IPS-18c (cell line): ENCODE results near the gene CD274.
"Not testable (repeated sequence)": the region's sequence is repeated elsewhere in the genome, so short reads cannot be mapped to it uniquely, and the experiment has no call there.

Source experiments
- H3K4me3 ChIP-seq: 2 replicates; pipeline ENCODE4 v1.7.0; 2013; ENCODE audit warnings: low read depth, mild to moderate bottlenecking, low read length, moderate library complexity; ENCODE audit not compliant: insufficient read depth
- H3K9me3 ChIP-seq: one replicate; pipeline ENCODE4 v1.6.1; 2013; ENCODE audit warnings: mild to moderate bottlenecking, low read length, moderate library complexity; ENCODE audit not compliant: control insufficient read depth, insufficient read depth

Gene CD274

DNA sequence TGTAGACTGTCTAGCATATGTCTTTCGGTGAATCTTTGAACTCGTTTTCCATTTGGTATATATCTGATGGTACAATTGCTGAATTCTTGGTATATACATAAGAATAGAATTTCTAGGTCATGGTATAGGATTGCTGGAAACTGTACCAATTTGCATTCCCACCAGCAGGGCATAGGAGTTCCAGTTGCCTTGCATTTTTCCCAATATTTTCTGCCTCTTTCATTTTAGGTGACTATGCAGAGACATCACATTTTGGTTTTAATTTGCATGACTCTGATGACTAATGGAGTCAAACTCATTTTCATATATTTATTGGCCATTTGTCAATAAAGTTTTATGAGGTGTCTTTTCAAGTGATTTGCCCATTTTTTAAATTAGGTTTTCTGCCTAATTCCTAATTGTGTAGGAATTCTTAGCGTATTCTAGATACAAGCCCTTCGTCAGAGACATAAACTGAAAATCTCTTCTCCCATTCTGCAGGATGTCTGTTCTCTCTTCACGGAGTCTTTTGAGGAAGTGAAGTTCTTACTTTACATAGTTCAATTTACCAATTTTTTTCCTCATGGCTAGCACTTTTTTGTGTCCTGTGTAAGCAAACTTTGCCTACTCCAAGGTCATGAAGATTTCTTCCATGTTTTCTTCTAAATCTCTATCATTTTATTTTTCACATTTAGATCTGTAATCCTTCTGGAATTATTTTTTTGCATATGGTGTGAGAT is 31.1 kb downstream of the CD274 start:
- Histone ChIP-seq H3K4me3 (no peak overlapping the region), H3K9me3 (peaks cover 8% of the 10 kb centered on the region)

- Histone ChIP-seq H3K4me3 (no peak overlapping the region), H3K9me3 (peaks cover 6% of the 10 kb centered on the region)
Measured at GRCh38 chr9:5482194-5482593, 31.9 kb downstream of the CD274 start.

DNA sequence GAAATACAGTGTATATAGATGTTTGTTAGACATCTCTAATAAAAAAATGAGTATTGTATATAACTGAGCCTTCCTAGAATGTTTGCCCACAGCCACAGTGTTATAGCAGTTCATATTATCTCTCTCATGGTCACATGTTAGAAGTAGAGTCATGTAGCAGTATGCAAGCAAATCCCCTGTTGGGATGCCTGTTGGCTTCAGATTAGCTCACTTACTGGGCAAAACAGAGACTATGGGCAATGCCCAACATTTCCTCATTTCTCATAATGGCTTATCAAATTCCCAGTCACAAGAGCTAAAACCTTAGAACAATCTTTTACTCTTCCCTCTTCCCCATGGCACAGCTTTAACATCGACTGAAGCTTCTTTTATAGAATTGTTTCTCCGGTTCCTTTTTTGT is 33.0 kb downstream of the CD274 start:
- Histone ChIP-seq H3K4me3 (no peak overlapping the region), H3K9me3 (no peaks in the 10 kb centered on the region)

DNA sequence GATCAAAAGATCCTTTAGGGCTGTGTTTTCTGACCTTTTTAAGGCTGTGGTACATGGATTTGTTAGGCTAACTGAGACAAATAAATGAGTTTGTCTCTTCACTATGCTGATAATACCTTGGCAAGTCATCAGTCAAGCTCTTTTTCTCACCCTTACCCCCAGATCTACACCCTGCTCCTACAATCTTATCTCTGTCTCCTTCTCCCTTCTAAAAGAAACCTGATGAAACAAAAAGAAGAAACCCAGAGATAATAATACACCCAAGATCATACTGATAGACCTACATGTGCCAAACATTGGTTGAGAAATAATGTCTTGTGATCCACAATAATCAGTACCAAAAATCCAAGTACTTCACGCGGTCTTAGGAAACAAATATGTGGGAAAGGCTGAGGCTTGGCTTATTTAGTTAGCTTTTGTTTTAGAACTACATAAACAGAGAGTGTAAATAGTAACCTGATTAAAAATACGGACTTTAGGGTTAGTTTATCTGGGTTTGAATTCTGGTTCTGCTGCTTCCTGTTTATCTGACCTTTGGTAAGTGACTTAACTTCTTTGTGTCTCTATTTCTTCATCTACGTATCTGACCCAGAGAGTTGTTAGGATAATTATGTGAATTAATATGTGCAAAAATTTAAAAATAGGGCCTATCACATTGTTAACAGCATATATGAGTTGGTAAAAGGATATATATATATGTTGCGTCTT is 35.2 kb downstream of the CD274 start:
- Histone ChIP-seq H3K9me3 (no peaks in the 10 kb centered on the region), H3K4me3 (no peak overlapping the region)

DNA sequence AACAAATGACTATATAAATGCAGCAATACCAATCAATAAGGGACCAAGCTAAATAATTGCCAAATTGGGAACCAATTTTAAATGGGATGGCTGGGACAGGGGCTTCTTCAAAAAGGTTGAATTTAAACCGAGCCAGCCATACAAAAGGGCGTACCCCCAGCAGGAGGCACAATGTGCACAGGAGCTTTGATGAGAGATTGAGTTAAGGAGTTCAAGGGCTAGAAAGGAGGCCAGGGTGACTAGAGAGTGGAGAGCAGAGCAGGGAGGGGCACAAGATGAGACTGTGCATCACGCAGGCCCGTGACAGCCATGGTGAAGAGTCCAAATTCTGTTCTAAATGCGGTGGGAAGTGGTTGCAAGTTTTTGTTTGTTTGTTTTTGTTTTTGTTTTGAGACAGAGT is 36.6 kb downstream of the CD274 start:
- no peak overlapping the region for H3K4me3 ChIP-seq
- H3K9me3 ChIP-seq = no peaks in the 10 kb centered on the region

- no peak overlapping the region for H3K4me3 ChIP-seq
- H3K9me3 ChIP-seq = no peaks in the 10 kb centered on the region
Measured at GRCh38 chr9:5488221-5489008, 38.1 kb downstream of the CD274 start.

GRCh38 chr9:5489630-5490490 is 39.5 kb downstream of the CD274 start:
- no peaks in the 10 kb centered on the region for H3K9me3 ChIP-seq
- H3K4me3 ChIP-seq = no peak overlapping the region

GRCh38 chr9:5492965-5493678 is 42.8 kb downstream of the CD274 start:
- H3K4me3 ChIP-seq = no peak overlapping the region
- H3K9me3 ChIP-seq = no peaks in the 10 kb centered on the region

DNA sequence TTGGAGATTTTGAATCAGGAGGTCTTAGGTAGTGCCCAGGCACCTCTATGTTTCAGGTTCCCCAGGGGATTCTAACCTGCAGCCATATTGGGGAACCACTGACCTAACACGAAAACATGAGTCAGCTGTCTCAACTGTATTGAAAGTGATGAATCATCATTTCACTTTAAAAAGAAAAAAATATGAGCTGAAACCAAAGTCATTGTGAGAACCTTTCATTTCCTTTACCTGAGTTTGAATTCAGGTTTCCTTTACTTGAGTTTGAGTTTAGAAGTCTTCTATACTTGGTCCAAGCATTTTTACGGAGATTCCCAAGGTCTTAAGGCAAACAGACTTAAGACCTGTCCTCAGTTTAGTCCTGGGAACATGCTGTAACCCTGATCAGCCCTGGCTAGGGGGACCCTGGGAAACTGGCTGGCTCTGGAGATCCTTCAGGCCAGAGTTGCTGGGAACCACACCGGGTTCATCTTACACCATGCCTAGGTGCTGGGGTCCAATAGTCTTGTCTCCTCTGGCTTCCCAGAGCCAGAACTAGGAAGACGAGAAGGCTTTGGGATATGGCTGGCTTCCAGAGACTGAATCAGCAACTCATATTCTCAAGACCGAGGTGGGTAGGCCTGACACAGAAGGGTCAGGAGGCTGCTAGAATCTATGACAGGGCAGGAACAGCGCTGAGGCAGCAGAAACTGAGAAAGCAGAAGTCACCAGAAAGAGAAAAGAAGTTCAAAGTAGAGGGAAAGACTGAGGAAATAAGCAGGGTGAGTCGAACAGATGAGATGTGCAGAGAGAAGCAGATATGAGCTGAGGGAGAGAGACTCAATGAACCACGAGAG is 43.6 kb downstream of the CD274 start:
- H3K9me3 ChIP-seq = no peaks in the 10 kb centered on the region
- H3K4me3 ChIP-seq = no peak overlapping the region

DNA sequence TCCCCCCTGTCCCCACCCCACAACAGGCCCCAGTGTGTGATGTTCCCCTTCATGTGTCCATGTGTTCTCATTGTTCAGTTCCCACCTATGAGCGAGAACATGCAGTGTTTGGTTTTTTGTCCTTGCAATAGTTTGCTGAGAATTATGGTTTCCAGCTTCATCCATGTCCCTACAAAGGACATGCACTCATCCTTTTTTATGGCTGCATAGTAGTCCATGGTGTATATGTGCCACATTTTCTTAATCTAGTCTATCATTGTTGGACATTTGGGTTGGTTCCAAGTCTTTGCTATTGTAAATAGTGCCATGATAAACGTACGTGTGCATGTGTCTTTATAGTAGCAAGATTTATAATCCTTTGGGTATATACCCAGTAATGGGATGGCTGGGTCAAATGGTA is 44.4 kb downstream of the CD274 start:
- not testable (repeated sequence) for H3K9me3 ChIP-seq, H3K4me3 ChIP-seq

DNA sequence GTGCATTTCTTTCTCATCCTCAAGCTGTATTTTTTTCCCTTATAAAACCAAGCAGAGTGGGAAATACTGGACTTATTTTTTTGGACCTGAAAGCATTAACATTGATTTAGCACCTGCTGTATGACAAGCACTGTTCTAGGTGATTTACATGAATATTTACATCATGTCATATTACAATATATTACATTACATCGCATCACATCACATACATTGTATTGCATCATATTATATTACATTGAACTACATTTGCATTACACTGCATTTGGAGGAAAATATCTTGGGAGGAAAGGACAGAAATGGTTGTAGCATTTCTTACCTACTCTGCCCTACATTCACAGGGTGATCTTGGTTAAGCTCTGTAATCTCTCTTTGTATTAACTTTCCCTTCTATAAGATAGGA is 48.8 kb downstream of the CD274 start:
- Histone ChIP-seq H3K9me3 (no peaks in the 10 kb centered on the region), H3K4me3 (no peak overlapping the region)

GRCh38 chr9:5499889-5500398 is 49.6 kb downstream of the CD274 start:
- no peaks in the 10 kb centered on the region for H3K9me3 ChIP-seq
- no peak overlapping the region for H3K4me3 ChIP-seq

DNA sequence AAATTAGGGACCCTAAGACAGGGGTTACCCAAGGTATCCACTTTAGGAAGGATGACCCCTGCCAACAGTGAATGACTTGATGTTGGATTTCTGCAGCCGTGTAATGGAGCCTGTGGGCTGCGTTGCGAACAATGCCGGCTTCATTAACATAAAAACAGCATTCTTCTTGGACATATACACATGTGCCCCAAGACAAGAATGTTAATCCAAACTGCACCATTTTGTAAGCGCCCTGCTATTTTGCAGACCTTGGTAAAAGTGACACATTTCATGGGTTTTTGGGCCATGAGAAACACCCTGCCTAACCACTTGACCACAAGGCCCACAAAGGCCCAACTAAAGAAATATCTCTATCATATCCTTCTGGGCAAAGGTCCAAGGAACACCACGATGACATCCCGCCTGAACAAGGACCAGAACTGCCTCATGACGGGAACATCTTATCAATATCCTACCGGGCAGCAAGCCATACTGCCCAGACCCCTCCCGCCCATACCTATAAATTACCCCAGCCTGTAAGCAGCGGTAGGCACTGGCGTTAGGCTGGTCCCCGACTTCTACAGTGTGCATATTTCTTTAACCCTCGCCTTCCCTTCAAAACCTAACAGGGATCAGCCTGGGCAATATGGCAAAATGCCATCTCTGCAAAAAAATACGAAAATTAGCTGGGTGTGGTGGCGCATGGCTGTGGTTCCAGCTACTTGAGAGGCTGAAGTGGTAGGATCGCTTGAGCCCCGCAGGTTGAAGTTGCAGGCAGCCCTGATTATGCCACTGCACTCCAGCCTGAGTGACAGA is 50.3 kb downstream of the CD274 start:
- no peaks in the 10 kb centered on the region for H3K9me3 ChIP-seq
- no peak overlapping the region for H3K4me3 ChIP-seq

DNA sequence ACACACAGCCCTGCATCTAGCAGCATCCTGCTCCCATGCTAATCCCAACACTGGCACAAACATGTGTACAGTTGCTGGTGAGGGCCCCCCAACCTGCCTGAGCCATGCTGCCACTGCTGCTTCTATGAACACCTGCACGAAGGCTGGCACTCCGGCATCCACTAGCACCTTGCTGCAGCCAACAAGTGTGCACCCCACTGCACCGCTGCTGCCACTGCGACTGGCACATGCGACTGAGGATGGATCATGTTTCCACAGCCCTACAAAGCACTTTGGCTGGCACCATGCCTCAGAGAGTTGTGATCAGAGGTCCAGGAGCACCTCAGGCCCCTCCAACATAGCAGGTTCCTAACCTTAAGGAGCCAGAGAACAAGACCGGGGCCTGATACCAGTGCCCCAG is 52.2 kb downstream of the CD274 start:
- H3K9me3 ChIP-seq = no peaks in the 10 kb centered on the region
- no peak overlapping the region for H3K4me3 ChIP-seq

- Histone ChIP-seq H3K4me3 (no peak overlapping the region), H3K9me3 (no peaks in the 10 kb centered on the region)
Measured at GRCh38 chr9:5509573-5509972, 59.2 kb downstream of the CD274 start.
